ENCODE data around the gene ICAM4.
A peak's percentile ranks its signal among the peaks of the same experiment; 100 is the strongest.
"Not testable (repeated sequence)": the region's sequence is repeated elsewhere in the genome, so short reads cannot be mapped to it uniquely, and the experiment has no call there.

ICAM4 gene

GRCh38 chr19:10269333-10270179, 17.2 kb upstream of the ICAM4 start:
- DNase-seq: peak; percentile 96

DNA sequence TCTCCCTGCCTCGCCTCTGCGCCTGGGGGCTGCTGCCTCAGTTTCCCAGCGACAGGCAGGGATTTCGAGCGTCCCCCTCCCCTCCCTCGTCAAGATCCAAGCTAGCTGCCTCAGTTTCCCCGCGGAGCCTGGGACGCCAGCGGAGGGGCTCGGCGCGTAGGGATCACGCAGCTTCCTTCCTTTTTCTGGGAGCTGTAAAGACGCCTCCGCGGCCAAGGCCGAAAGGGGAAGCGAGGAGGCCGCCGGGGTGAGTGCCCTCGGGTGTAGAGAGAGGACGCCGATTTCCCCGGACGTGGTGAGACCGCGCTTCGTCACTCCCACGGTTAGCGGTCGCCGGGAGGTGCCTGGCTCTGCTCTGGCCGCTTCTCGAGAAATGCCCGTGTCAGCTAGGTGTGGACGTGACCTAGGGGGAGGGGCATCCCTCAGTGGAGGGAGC, 16.6 kb upstream of the ICAM4 start:
- peak; percentile 83 for DNase-seq

DNA sequence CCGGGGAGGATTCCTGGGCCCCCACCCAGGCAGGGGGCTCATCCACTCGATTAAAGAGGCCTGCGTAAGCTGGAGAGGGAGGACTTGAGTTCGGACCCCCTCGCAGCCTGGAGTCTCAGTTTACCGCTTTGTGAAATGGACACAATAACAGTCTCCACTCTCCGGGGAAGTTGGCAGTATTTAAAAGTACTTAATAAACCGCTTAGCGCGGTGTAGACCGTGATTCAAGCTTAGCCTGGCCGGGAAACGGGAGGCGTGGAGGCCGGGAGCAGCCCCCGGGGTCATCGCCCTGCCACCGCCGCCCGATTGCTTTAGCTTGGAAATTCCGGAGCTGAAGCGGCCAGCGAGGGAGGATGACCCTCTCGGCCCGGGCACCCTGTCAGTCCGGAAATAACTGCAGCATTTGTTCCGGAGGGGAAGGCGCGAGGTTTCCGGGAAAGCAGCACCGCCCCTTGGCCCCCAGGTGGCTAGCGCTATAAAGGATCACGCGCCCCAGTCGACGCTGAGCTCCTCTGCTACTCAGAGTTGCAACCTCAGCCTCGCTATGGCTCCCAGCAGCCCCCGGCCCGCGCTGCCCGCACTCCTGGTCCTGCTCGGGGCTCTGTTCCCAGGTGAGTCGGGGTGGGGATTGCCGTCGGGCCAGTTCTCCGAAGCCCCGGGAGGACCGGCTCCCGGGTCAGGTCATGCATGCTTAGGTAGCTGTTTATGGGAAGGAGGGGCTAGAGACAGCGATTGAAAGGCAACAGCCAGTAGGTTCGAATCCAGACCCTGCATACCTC, 15.9 kb upstream of the ICAM4 start, which contains the start of gene ICAM1:
Gene ICAM1 (plus strand): TSS at position 505 of the 779 bp plus-strand sequence. CDS start 40 bp downstream, at position 545.
- DNase-seq: peak; percentile 75

DNA sequence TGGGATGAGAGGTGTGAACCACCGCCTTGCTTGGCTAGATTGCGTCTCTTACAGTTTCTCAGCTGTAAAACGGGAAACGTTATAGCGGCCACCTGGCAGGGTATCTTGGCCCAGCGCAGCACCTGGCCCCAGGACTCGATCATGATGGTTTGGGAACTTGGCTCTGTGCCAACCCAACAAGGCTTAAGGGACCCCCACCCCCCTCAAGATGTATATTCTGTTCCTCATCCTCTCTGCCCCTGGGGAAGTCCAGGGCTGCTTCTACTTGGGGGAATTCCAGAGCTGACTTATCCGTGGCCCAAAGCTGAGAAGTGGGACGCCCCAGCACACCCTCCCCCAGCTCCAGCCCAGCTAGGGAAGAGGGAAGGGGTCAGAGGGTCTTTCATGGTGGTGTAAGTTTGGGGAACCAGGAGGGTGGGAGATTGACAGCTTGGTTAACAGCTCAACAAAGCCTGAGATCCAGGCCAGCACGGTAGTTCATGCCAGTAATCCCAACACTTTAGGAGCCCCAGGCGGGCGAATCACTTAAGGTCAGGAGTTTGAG, 15.1 kb upstream of the ICAM4 start:
- DNase-seq: peak; percentile 43

GRCh38 chr19:10274589-10274988, 12.2 kb upstream of the ICAM4 start:
- no peak for DNase-seq

DNA sequence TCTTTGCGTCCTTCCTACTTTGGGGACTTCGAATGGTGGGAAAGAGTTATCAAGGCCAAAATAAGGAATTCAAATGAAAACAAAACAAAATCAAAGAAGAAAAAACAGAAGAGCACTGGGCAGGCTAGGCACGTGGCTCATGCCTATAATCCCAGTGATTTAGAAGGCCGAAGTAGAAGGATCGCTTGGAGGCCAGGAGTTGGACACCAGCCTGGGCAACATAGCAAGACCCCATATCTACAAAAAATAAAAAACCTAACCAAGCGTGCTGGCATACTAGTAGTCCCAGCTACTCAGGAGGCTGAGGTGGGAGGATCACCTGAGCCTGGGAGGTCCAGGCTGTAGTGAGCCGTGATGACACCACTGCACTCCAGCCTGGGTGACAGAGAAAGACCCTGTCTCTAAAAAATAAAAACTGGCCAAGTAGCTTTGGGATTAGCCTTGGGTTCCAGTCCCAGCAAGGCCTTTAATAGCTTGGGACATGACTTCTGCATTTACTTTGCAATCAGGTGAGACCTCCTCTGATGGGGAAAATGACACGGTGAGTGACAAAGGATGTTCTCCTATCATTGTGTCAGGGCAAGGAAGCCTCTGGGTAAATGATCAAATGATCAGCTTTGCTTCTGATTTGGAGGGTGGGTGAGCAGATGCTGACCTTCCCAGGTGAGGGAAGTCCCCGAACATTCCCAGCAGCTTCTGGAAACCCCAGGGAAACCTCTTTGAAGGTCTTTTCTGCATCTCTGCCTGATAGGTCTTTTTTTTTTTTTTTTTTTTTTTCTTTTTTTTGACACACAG, 8.8 kb upstream of the ICAM4 start:
- no peak for DNase-seq

GRCh38 chr19:10278935-10279334, 7.8 kb upstream of the ICAM4 start:
- no peak for DNase-seq

GRCh38 chr19:10279737-10280442, 6.9 kb upstream of the ICAM4 start:
- no peak for DNase-seq

DNA sequence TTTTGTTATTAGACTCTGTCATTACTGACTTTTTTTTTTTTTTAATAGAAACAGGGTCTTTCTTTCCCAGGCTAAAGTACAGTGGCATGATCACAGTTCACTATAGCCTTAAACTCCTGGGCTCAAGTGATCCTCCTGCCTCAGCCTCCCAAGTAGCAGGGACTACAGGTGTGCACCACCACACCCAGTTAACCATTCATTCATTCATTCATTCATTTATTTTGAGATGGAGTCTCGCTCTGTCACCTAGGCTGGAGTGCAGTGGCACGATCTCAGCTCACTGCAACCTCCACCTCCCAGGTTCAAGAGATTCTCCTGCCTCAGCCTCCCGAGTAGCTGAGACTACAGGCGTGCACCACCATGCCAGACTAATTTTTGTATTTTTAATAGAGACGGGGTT, 4.7 kb upstream of the ICAM4 start:
- not testable (repeated sequence) for DNase-seq

- no peak for DNase-seq
Observed at GRCh38 chr19:10283301-10284064, 3.3 kb upstream of the ICAM4 start.

- DNase-seq: no peak
Observed at GRCh38 chr19:10284065-10284959, 2.4 kb upstream of the ICAM4 start.

DNA sequence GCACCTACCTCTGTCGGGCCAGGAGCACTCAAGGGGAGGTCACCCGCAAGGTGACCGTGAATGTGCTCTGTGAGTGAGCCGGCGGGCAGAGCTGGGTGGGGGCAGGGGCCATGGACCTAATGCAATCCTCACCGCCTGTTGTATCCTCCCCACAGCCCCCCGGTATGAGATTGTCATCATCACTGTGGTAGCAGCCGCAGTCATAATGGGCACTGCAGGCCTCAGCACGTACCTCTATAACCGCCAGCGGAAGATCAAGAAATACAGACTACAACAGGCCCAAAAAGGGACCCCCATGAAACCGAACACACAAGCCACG, 1.8 kb upstream of the ICAM4 start:
- no peak for DNase-seq

DNA sequence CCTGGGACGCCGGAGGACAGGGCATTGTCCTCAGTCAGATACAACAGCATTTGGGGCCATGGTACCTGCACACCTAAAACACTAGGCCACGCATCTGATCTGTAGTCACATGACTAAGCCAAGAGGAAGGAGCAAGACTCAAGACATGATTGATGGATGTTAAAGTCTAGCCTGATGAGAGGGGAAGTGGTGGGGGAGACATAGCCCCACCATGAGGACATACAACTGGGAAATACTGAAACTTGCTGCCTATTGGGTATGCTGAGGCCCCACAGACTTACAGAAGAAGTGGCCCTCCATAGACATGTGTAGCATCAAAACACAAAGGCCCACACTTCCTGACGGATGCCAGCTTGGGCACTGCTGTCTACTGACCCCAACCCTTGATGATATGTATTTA, 1.4 kb upstream of the ICAM4 start:
- no peak for DNase-seq

- DNase-seq: no peak
Observed at GRCh38 chr19:10288662-10289166, 2.0 kb downstream of the ICAM4 start.

DNA sequence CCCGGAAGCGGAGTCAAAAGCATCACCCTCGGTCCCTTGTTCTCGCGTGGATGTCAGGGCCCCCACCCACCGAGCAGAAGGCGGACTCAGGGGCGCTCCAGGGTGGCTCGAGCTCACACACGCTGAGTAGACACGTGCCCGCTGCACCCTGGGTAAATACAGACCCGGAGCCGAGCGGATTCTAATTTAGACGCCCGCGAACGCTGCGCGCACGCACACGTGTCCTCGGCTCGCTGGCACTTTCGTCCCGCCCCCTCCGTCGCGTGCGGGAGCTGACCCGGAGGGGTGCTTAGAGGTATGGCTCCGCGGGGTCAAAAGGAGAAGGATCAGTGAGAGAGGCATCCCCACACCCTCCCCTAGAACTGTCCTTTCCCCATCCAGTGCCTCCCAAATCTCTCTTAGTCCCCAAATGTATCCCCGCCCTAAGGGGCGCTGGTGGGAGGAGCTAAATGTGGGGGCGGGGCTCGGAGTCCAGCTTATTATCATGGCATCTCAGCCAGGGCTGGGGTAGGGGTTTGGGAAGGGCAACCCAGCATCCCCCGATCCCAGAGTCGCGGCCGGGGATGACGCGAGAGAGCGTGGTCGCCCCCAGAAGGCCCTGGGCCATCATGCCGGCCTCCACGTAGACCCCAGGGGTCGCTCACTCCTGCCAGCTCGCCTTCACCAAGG, 2.5 kb downstream of the ICAM4 start:
- DNase-seq: peak; percentile 66

DNA sequence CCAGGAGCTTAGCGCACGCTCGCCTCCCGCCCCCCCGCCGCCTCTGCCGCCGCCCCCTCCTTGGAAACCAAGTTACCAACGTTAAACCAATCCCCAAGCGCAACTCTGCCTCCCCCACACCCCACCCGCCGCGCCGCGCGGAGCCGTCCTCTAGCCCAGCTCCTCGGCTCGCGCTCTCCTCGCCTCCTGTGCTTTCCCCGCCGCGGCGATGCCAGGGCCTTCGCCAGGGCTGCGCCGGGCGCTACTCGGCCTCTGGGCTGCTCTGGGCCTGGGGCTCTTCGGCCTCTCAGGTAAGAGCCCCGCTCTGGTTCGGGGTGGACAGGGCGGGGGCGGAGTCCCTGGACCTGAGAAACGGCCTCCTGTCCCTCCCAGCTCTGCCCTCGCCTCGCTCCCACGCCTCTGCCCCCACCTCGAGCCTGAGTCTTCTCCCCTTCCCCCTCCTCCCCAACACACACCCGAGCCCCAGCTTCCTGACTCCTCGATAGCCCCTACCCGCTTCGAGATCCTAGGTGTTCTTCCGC, 3.1 kb downstream of the ICAM4 start, which contains the start of gene ICAM5:
Gene ICAM5 (plus strand): TSS at position 117 of the 521 bp plus-strand sequence. CDS start 92 bp downstream, at position 209.
- DNase-seq: no peak

- DNase-seq: no peak
Observed at GRCh38 chr19:10290357-10290875, 3.7 kb downstream of the ICAM4 start.

- no peak for DNase-seq
Observed at GRCh38 chr19:10290876-10291553, 4.3 kb downstream of the ICAM4 start.
